ENCODE measurements around the gene HOMER1.
"Not testable (repeated sequence)": the region's sequence is repeated elsewhere in the genome, so short reads cannot be mapped to it uniquely, and the experiment has no call there.

HOMER1 gene

GRCh38 chr5:79408028-79408427 is 105.9 kb downstream of the HOMER1 start:
- DNase-seq: no peak

DNA sequence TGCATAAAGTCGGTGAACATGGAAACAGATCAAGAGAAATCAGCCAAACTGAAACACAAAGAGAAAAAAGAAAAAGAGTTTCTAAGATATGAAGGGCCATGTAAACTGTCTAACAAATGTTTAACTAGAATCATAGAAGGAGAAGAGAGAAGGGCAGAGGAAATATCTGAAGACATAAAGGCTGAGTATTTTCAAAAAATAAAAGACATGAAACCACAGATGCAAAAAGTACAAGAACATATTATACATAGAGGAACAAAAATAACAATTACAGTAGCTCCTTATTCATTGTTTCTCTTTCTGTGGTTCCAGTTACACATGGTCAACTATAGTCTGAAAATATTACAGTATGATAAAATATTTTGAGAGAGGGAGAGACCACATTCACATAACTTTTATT is 106.3 kb downstream of the HOMER1 start:
- DNase-seq: no peak

DNA sequence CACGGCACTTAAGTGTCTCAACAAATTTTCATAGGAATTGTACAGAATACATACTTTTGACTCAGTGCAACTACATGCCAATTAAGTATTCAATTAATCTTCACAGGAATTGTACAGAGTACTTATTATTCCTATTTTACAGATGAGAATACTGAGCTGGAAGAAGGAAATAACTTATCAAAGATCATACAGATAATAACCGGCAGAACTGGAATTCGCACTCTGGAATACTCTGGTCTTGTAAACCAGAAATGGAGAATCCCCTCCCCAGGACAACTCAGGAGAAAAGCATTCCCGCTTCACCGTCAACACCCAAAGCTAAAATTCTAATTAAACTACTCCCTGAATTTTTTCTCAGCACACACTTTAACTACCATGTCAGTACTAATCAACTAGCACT is 112.7 kb downstream of the HOMER1 start:
- DNase-seq: no peak

DNA sequence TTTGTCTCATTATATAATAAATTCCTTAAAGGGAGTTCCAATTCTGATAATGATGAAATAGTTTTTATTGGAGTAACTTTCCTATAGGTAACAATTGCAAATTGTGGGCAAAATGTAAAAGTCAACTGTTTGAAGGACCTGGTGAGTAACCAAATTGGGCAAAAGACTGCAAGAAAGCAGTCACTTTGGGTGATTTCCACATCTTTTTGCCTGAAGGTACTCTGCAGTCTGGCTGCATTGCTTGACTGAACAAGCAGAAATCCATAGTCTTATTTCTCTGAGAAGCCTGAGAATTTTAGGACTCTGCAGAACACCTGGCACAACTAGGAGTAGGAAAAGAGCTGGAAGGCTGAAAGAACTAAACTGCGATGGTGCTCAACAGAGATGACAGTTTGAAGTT is 114.9 kb downstream of the HOMER1 start:
- no peak for DNase-seq

DNA sequence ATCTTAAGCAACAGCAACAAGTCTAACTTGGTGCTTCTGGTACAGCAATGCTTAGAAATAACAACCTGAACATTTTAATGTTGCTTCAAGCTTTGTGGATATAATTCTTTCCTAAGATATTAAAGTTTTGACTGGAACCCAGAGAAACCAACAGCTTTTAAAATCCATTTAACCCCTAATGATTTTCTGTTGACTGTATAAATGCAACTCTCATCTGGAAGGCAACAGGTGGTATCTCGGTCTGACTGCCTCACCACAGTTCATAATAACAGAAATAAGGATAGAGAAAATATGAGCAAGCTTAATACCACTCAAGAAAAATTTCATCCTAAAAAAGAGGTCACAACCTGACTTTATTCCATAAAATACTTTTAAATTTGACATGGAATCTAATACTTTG is 116.9 kb downstream of the HOMER1 start:
- no peak for DNase-seq

- DNase-seq: no peak
These were observed 117.7 kb downstream of the HOMER1 start for GRCh38 chr5:79396265-79396664.

- no peak for DNase-seq
These were observed 118.6 kb downstream of the HOMER1 start for GRCh38 chr5:79395296-79395695.

DNA sequence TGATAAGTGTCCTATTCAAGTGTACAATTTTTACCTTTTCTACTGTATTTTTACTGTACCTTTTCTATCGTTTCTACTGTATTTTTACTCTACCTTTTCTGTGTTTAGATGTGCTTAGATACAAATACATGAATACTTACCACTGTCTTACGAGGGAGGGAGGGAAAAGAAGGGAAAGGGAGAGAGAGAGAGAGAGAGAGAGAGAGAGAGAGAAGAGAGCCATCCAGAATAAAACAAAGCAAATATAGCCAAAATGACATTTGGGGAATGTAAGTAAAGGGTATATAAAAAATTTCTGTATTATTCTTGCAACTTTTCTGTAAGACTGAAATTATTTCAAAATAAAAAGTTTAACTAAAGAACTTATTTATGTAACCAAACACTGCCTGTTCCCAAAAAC is 121.2 kb downstream of the HOMER1 start:
- DNase-seq: no peak

- DNase-seq: no peak
These were observed 127.3 kb downstream of the HOMER1 start for GRCh38 chr5:79386679-79387078.

GRCh38 chr5:79385126-79385525 is 128.8 kb downstream of the HOMER1 start:
- not testable (repeated sequence) for DNase-seq

DNA sequence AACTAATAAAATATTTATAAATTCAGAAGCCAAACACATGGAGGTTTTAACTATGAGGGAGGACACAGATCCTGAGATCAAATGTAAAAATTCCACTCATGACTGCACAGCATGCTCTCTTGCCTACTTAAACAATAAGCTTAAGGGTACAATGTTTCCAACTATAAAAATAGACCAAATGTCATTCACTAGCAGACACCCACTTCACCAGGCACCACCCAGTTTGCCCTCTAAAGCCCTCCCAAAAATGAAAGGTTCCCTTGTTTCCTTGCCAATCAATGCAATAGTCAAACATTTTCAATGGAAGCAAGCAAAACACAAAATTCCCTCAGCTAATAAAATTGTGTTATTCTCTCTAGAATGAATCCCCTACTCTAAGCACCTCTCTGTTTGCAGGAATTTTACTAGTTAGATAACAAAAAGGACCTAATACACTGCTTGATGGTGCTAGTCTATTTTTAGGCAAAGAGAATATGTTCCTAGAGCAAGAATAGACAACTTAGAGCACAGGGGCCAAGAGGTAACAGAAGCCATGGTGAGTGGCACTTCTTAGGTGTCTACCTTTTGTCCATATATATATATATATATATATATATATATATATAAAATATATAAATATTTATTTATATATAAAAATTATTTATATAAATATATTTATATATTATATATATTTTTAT is 135.3 kb downstream of the HOMER1 start:
- no peak for DNase-seq

- no peak for DNase-seq
These were observed 156.5 kb downstream of the HOMER1 start for GRCh38 chr5:79357398-79357797.

- no peak for DNase-seq
These were observed 164.1 kb downstream of the HOMER1 start for GRCh38 chr5:79349881-79350280.

GRCh38 chr5:79349047-79349446 is 164.9 kb downstream of the HOMER1 start:
- DNase-seq: no peak

GRCh38 chr5:79346420-79346824 is 167.5 kb downstream of the HOMER1 start:
- no peak for DNase-seq

DNA sequence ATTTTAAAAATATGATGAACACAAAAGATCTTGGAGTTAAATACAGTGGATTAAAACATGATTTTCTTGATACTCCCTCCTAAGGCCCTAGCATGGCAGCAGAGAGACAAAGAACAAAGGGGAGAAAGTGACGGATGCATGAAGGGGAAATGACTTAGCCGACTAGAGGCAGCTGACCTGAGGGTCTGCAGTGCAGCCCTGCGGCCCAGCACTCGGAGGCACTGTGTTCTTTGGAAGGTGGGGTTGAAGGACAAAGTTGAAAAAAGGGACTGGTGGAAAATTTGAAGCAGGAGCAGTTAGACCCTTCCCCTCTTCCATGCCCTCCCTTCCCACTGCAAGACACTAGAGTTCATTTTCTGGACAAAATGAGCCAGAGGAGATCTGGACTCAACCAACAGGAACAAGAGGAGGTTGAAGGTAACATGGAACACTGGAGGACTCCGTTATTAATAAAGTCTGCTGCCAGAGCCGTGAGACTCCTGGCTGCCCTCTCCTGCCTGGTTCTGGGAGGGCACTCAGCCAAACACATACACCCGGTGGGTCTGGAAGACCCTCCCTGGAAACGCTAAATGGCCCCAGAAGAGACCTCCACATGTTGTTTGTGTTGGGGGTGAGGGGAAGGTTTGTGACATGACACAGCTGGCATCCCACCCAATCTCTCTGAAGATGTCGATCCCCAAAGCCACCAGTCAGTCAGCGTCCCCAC is 179.9 kb downstream of the HOMER1 start:
- no peak for DNase-seq

- DNase-seq: no peak
These were observed 183.9 kb downstream of the HOMER1 start for GRCh38 chr5:79330071-79330470.

DNA sequence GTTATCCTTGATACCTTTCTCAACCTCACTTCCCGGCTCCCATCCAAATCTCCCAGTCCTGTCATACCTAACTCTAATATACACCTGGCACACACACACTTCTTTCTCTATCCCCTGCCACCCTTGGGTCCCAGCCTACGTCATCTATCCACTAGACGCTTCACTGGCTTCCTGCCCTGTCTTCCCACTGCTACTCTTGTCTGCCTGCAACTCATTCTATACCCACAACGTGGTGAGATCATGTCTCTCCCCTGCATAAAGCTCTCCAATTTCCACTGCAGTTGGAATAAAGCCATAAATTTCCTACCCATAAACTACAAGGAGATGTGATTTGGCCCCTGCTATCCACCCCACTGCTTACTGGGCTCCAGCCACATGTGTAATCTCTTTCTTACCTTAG is 184.5 kb downstream of the HOMER1 start:
- DNase-seq: no peak

All from stimulated activated CD4-positive, alpha-beta T cell treated with anti-CD3 and anti-CD28 coated beads, Interleukin-12 subunit alpha, Interleukin-12 subunit beta, amount 100 ng/mL, for 4 hours (primary cell).